CD4-positive, alpha-beta T cell treated with Interleukin-6 at 100 ng/mL for 8 hours (primary cell): ENCODE measurements around the gene IGF2R.
"Not testable (repeated sequence)": the region's sequence is repeated elsewhere in the genome, so short reads cannot be mapped to it uniquely, and the experiment has no call there.

Source experiments
- DNase-seq: peaks from one replicate; pipeline ENCODE4 v3.0.0-alpha.2; 2020; ENCODE audit warnings: mixed read lengths, low spot score

Gene IGF2R

GRCh38 chr6:159997498-159998101, 28.7 kb downstream of the IGF2R start:
- DNase-seq: no peak

- no peak for DNase-seq
Observed at GRCh38 chr6:159998538-159998937, 29.7 kb downstream of the IGF2R start.

GRCh38 chr6:159999240-159999671, 30.4 kb downstream of the IGF2R start:
- no peak for DNase-seq

- DNase-seq: no peak
Observed at GRCh38 chr6:160000280-160000704, 31.4 kb downstream of the IGF2R start.

- DNase-seq: not testable (repeated sequence)
Observed at GRCh38 chr6:160000893-160001427, 32.1 kb downstream of the IGF2R start.

- no peak for DNase-seq
Observed at GRCh38 chr6:160002882-160003281, 34.0 kb downstream of the IGF2R start.

- DNase-seq: no peak
Observed at GRCh38 chr6:160004018-160004417, 35.1 kb downstream of the IGF2R start.

GRCh38 chr6:160004419-160005175, 35.7 kb downstream of the IGF2R start:
- DNase-seq: no peak

GRCh38 chr6:160005211-160005610, 36.3 kb downstream of the IGF2R start:
- DNase-seq: no peak

GRCh38 chr6:160005861-160006540, 37.1 kb downstream of the IGF2R start:
- no peak for DNase-seq

- DNase-seq: no peak
Observed at GRCh38 chr6:160007145-160007544, 38.3 kb downstream of the IGF2R start.

GRCh38 chr6:160007611-160008010, 38.7 kb downstream of the IGF2R start:
- DNase-seq: no peak

GRCh38 chr6:160010067-160010466, 41.2 kb downstream of the IGF2R start:
- no peak for DNase-seq

GRCh38 chr6:160013987-160014868, 45.3 kb downstream of the IGF2R start:
- DNase-seq: peak; percentile 37

GRCh38 chr6:160014869-160015182, 45.9 kb downstream of the IGF2R start:
- no peak for DNase-seq

- DNase-seq: peak; percentile 34
Observed at GRCh38 chr6:160015778-160016684, 47.1 kb downstream of the IGF2R start.

GRCh38 chr6:160022101-160022500, 53.2 kb downstream of the IGF2R start:
- DNase-seq: no peak

- no peak for DNase-seq
Observed at GRCh38 chr6:160022793-160023192, 53.9 kb downstream of the IGF2R start.

GRCh38 chr6:160024152-160024551, 55.3 kb downstream of the IGF2R start:
- no peak for DNase-seq

- no peak for DNase-seq
Observed at GRCh38 chr6:160027076-160027475, 58.2 kb downstream of the IGF2R start.

GRCh38 chr6:160027931-160028330, 59.0 kb downstream of the IGF2R start:
- DNase-seq: no peak
